GM19099 (cell line): ENCODE data around the gene GALR2.
A peak's percentile ranks its signal among the peaks of the same experiment; 100 is the strongest.

Experiments
- POLR2A ChIP-seq: IDR thresholded peaks from 3 replicates; pipeline ENCODE4 v1.6.1; 2011; ENCODE audit warnings: low read depth; ENCODE audit not compliant: insufficient read length; ENCODE audit errors: extremely low read depth

The GALR2 gene

GRCh38 chr17:76048711-76049110, 25.9 kb upstream of the GALR2 start:
- no peak for TF ChIP-seq POLR2A

GRCh38 chr17:76049239-76049638, 25.3 kb upstream of the GALR2 start:
- TF ChIP-seq POLR2A, result no peak

- no peak for TF ChIP-seq POLR2A
Measured at GRCh38 chr17:76049836-76050537, 24.6 kb upstream of the GALR2 start.

- no peak for TF ChIP-seq POLR2A
Measured at GRCh38 chr17:76050538-76051467, 23.8 kb upstream of the GALR2 start.

GRCh38 chr17:76051561-76051960, 23.0 kb upstream of the GALR2 start:
- no peak for TF ChIP-seq POLR2A

- no peak for TF ChIP-seq POLR2A
Measured at GRCh38 chr17:76053246-76054111, 21.1 kb upstream of the GALR2 start.

- no peak for TF ChIP-seq POLR2A
Measured at GRCh38 chr17:76054112-76054476, 20.5 kb upstream of the GALR2 start.

GRCh38 chr17:76056882-76057281, 17.7 kb upstream of the GALR2 start:
- TF ChIP-seq POLR2A, result no peak

- TF ChIP-seq POLR2A, result no peak
Measured at GRCh38 chr17:76063875-76064546, 10.6 kb upstream of the GALR2 start.

- no peak for TF ChIP-seq POLR2A
Measured at GRCh38 chr17:76065775-76066174, 8.8 kb upstream of the GALR2 start.

- no peak for TF ChIP-seq POLR2A
Measured at GRCh38 chr17:76071531-76072147, 2.9 kb upstream of the GALR2 start.

GRCh38 chr17:76072148-76072858, 2.3 kb upstream of the GALR2 start, which contains the start of gene SRP68:
Gene SRP68 (minus strand): TSS chr17:76072517. CDS start chr17:76072491, 26 bp downstream.
- TF ChIP-seq POLR2A, result peak; percentile 83

GRCh38 chr17:76075364-76076145, 974 bp downstream of the GALR2 start:
- no peak for TF ChIP-seq POLR2A
